Vagina (tissue), 2 donors: ENCODE results near the gene DOK7. TPM values are rescaled to one million over a fixed set of nuclear protein-coding genes. Genes with fewer than 3 reads are reported as not detected.

Experiments used
- DNase-seq, 2 donors: peaks; one replicate each; pipeline ENCODE4 v3.0.0-alpha.2; 2017; ENCODE audit errors: extremely low spot score in 2 of 2
- H3K27ac ChIP-seq: fragments of 200-600 bp; sonication (generic); one replicate; pipeline ENCODE4 v1.5.1; 2019
- H3K27me3 ChIP-seq: fragments of 200-600 bp; sonication (generic); one replicate; pipeline ENCODE4 v1.5.1; 2019
- H3K36me3 ChIP-seq, 2 donors: fragments of 200-600 bp; sonication (generic); one replicate each; pipeline ENCODE4 v1.5.1; 2017 to 2019
- H3K4me1 ChIP-seq: fragments of 200-600 bp; sonication (generic); one replicate; pipeline ENCODE4 v1.5.1; 2019
- H3K4me3 ChIP-seq, 2 donors: fragments of 200-600 bp; sonication (generic); 1 replicate in 1 of 2; 2 replicates in 1 of 2; pipeline ENCODE4 v1.5.1; 2016 to 2019
- H3K9me3 ChIP-seq: fragments of 200-600 bp; sonication (generic); one replicate; pipeline ENCODE4 v1.5.1; 2019
- POLR2A ChIP-seq, 2 donors: fragments of 450-650 bp; IDR thresholded peaks; one replicate each; pipeline ENCODE4 v1.6.1; 2017; ENCODE audit warnings: antibody characterized with exemption in 2 of 2, mild to moderate bottlenecking in 2 of 2, moderate library complexity in 2 of 2
- POLR2AphosphoS5 ChIP-seq, 2 donors: sonication (generic); formaldehyde crosslinking; IDR thresholded peaks; one replicate each; pipeline ENCODE4 v1.9.0; 2017; ENCODE audit warnings: antibody characterized with exemption in 2 of 2, mild to moderate bottlenecking in 2 of 2, low read depth in 1 of 2; ENCODE audit not compliant: insufficient read depth in 1 of 2
- intact Hi-C: fragments of 100-400 bp; cut with DNase I; formaldehyde crosslinking; loops from one replicate; pipeline ENCODE4 v1.15.1; 2023
- total RNA-seq: library from RNA; depleted of rRNA; stranded (reverse); fragments of >200 nt; gene quantifications from one replicate; pipeline ENCODE4 v1.2.3, GENCODE V29; 2016
- TF ChIP-seq, protein P1 (sequence below), 3 experiments: fragments of 450-650 bp in 2 of 3; fragments of 200-600 bp in 1 of 3; sonication (generic) in 1 of 3; IDR thresholded peaks; one replicate each; pipeline ENCODE4 v1.5.1; 2017 to 2019; ENCODE audit warnings: antibody characterized with exemption in 3 of 3, mild to moderate bottlenecking in 2 of 3, moderate library complexity in 2 of 3

DOK7 gene
- total RNA-seq, 1 donor from 2014 or later = 4.7 TPM

DNA sequence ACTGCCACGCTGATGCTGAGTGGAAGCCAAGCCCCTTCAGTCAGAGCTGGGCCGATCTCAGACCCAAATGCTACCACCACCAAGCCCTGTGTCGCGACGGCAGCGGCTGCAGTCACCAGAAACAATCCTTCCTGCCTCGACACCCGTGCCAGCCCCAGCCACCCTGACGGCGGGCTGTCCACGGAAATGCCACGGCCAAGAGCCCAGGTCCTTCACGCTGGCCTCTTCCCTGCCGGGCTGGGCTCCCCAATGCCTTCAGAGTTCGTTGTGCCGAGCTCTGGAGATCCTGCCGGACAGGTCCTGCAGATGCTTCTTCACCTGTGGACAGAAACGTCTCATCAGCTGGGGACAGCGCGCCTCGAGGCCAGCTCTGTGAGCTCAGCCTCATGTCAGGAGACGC lies 49.6 kb downstream of the DOK7 start:
- no peak for DNase-seq
- Histone ChIP-seq H3K4me1 (no peaks in the 10 kb centered on the region), H3K27me3 (no peaks in the 10 kb centered on the region), H3K4me3 (no peak overlapping the region), H3K36me3 (peaks cover 0 to 77% of the 10 kb centered on the region in 2 donors), H3K27ac (no peak overlapping the region), H3K9me3 (no peaks in the 10 kb centered on the region)
- TF ChIP-seq POLR2A (IDR thresholded peaks at IDR 0.05) (no peak), POLR2AphosphoS5 (IDR thresholded peaks at IDR 0.05; ENCODE audit: insufficient read depth in 1 of 2, low read depth in 1 of 2) (no peak)
- TF ChIP-seq, protein P1, sequence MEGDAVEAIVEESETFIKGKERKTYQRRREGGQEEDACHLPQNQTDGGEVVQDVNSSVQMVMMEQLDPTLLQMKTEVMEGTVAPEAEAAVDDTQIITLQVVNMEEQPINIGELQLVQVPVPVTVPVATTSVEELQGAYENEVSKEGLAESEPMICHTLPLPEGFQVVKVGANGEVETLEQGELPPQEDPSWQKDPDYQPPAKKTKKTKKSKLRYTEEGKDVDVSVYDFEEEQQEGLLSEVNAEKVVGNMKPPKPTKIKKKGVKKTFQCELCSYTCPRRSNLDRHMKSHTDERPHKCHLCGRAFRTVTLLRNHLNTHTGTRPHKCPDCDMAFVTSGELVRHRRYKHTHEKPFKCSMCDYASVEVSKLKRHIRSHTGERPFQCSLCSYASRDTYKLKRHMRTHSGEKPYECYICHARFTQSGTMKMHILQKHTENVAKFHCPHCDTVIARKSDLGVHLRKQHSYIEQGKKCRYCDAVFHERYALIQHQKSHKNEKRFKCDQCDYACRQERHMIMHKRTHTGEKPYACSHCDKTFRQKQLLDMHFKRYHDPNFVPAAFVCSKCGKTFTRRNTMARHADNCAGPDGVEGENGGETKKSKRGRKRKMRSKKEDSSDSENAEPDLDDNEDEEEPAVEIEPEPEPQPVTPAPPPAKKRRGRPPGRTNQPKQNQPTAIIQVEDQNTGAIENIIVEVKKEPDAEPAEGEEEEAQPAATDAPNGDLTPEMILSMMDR (IDR thresholded peaks at IDR 0.05) = no peak
- intact Hi-C loops = no loop called here

DNA sequence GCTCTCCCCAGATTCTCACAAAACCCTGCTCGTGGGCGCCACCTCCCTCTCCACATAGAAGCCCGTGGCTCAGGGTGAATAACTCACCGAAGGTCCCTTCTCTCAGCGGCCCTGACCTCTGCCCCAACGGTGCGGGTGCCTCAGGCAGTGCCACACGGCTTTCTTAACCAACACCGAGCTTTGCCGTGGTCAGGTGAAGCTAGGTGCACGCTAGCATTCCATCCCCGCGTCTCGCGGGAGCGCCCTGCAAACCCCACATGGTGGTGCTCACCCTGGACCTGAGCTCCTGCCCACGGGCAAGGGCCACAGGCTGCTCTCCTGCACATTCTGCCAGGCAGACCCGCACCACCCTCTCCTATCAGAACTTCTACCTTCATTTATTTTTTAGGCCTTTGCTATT lies 50.7 kb downstream of the DOK7 start:
- Histone ChIP-seq H3K36me3 (peaks cover 0 to 81% of the 10 kb centered on the region in 2 donors), H3K4me3 (no peak overlapping the region), H3K27me3 (no peaks in the 10 kb centered on the region), H3K27ac (no peak overlapping the region), H3K4me1 (no peaks in the 10 kb centered on the region), H3K9me3 (no peaks in the 10 kb centered on the region)
- intact Hi-C loops = no loop called here
- DNase-seq = no peak
- TF ChIP-seq POLR2A (IDR thresholded peaks at IDR 0.05) (no peak), POLR2AphosphoS5 (IDR thresholded peaks at IDR 0.05; ENCODE audit: insufficient read depth in 1 of 2, low read depth in 1 of 2) (no peak)
- TF ChIP-seq, protein P1 (IDR thresholded peaks at IDR 0.05) = no peak

DNA sequence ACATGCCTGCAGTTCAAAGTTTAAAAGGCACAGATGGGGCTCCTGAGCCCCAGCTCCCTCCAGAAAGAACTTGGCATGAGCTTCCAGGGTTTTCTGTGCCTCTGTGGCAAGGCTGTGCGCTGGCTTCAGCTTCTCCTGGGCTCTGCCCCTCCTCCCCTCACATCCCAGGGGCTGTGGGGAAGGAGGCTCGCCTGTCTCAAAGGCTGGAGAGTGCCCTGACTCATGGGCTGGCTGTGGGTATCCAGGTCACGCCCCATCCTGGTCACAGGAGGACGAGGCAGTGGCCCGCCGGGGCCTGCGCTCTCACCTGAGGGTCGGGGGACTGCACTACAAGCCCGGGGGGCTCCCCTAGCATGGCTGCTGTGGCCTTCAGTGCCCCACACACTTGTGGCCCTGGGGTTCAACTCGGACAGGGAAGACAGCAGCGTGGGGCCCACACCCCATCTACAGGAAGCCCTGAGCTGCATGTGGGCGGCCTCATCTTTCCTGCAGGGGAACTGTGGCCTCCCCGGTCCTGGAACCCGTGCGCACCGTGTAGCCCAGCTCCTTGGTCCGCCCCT lies 51.2 kb downstream of the DOK7 start:
- TF ChIP-seq, protein P1 (IDR thresholded peaks at IDR 0.05) = no peak
- peaks cover 0 to 83% of the 10 kb centered on the region in 2 donors for H3K36me3 ChIP-seq
- intact Hi-C loops = no loop called here
- DNase-seq = no peak
- H3K4me3 ChIP-seq = no peak overlapping the region
- H3K27ac ChIP-seq = no peak overlapping the region
- H3K4me1 ChIP-seq = no peaks in the 10 kb centered on the region
- no peaks in the 10 kb centered on the region for H3K9me3 ChIP-seq
- H3K27me3 ChIP-seq = no peaks in the 10 kb centered on the region

DNA sequence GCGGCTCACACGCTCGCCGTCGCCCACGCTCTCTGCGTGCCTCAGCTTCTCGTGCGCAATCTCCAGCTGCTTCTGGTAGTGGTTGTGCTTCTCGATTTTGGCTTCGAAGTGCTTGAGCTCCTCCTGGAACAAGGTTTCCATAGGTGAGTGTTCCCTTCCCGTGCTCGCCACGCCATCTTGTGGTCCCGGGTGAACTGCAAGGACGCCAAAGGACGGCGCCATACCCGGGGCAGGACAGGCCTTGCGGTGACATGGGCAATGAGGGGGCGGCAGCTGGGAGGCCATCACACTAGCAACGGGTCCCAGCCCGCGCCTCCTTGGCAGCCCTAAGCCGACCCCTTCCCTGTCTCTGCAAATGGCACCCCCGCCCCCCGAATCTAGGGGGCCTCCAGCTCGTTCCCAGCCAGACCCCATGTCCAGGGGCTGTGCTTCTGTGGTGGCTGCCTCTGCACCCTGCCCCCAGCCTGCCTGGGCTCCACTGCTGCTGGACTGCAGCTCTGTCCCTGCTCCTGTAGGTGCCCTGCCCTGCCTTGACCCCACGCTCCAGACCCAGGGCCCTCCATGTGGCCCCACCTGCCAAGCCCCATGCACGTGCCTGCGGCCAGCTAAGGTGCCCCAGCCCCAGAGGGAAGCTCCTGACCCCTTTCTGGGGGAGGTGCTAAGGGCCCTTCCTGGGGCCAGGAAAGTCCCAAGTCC lies 51.8 kb downstream of the DOK7 start:
- H3K27ac ChIP-seq = no peak overlapping the region
- no peaks in the 10 kb centered on the region for H3K4me1 ChIP-seq
- H3K27me3 ChIP-seq = no peaks in the 10 kb centered on the region
- no peak overlapping the region for H3K4me3 ChIP-seq
- peaks cover 0 to 90% of the 10 kb centered on the region in 2 donors for H3K36me3 ChIP-seq
- TF ChIP-seq POLR2AphosphoS5 (IDR thresholded peaks at IDR 0.05; ENCODE audit: insufficient read depth in 1 of 2, low read depth in 1 of 2) = no peak
- TF ChIP-seq, protein P1 (IDR thresholded peaks at IDR 0.05) = no peak
- TF ChIP-seq POLR2A (IDR thresholded peaks at IDR 0.05) = no peak
- H3K9me3 ChIP-seq = no peaks in the 10 kb centered on the region
- DNase-seq = no peak
- intact Hi-C loops = no loop called here

DNA sequence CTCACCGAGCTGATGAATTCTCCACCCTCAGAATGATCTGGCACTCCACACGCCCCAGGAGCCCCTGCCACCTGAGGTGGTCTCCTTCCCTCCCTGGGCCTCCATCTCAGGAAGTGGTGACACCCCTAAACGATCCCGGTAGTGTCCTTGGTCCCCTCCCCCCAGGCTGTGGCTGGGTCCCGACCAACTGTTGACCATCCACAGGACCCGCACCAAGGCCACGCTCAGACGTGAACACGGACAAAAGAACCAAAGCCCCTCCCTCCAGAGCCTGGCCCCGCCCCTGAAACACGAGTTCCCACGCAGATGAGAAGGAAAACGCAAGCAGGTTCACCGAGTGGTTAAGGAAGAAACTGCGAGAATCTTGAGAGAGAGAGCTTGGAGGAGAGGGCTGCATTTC lies 52.5 kb downstream of the DOK7 start:
- no peaks in the 10 kb centered on the region for H3K27me3 ChIP-seq
- no peak for DNase-seq
- peaks cover 0 to 93% of the 10 kb centered on the region in 2 donors for H3K36me3 ChIP-seq
- H3K27ac ChIP-seq = no peak overlapping the region
- H3K4me1 ChIP-seq = no peaks in the 10 kb centered on the region
- TF ChIP-seq, protein P1 (IDR thresholded peaks at IDR 0.05) = no peak
- no peak for TF ChIP-seq POLR2A (IDR thresholded peaks at IDR 0.05)
- TF ChIP-seq POLR2AphosphoS5 (IDR thresholded peaks at IDR 0.05; ENCODE audit: insufficient read depth in 1 of 2, low read depth in 1 of 2) = no peak
- no peaks in the 10 kb centered on the region for H3K9me3 ChIP-seq
- intact Hi-C loops = no loop called here
- H3K4me3 ChIP-seq = no peak overlapping the region
